ENCODE measurements around the gene ZBP1.

Gene ZBP1

DNA sequence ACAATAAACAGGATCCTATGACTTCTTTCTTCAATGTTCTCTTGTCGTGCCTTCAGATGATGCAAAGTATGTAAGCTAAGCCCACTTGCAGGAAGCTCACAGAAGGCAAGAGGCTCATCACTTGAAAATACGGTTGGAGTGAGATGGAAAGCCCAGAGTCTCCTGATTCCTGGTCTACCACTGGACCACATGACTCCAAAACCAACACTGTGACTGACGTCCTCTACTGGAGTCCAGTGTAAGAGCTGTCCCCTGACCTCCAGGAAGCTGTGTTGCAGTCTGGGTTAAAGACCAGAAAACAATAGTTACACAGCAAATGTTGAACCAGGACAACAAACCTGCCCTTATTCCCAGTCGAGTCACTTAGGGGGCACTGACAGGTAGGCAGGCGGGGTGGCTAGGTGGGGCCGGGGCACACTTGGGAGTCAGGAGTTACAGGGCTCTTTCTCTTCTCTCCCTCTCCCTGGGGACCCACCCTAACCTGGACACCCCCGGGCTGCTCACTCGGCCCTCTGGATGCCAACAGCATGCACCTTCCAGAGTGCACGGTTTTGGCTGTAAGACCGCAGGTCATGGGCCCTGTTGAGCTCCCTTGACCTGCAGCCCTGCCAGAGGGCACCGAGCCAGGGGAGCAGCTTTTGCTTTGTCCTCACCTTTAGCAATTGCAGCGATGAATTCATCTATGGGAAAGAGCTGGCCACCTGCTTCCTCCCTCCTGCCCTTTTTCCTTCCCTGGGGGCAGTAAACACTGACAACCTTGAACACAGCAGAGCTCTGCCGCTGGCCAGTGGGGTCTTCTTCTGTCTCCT is 51.9 kb downstream of the ZBP1 start:
- no peak for DNase-seq

DNA sequence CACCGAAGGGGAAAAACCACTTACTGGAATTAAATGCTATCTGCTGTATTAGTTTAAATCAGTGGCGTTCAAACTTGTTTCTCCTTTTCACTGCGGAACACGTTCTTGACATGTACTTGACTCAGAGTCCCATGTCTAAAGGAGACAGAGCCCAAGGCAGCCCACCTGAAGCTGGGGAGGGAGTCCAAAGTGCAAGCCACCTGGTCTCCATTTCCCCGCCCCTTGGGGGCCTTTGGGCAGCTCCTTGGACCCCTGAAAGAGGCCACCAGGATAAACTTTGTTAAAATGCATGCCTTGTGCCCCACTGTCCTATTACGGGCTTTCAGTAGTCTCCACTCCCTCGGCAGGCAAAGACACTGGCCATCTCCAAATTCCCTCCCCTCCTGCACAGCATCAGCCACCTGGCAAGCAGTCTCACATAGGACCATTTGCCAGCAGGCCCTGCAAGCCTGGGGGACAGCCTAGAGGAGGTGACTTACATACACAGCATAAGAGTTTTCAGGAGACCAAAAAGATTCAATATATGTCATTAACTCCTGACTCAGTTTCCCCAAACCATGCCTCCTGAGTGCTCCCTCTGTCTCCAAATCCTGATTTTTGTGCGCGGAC is 52.7 kb downstream of the ZBP1 start:
- DNase-seq = no peak

DNA sequence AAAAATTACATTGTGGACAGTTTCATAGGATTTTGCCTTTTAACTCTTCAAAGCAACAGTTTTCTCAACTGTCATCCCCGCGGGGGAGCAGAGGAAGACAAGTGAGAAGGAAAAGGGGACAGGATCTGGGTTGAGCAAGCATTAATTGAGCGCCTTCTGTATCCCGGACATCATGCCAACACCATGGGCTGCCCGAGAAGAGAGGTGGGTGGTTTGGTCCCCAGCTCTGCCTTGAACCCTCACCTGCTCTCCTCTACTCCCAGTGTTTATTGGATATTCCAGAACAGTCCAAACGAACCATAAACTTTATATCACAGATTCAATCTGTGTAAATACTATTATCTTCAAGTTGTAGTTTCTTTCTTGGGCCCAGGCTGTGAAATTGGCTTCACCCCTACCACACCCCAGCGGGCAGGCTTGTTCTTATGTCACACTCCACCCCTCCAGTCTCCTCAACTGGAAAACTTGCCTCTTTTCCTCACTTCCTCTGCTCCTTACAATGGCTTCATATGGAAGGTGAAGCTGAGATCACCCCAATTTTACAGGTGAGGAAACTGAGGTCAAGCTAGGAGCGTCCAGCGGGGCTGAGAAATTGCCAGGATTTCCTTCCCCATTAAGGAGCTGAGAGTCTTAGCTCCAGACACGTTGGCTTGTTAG is 53.3 kb downstream of the ZBP1 start:
- no peak for DNase-seq

GRCh38 chr20:57566399-57566798 is 53.8 kb downstream of the ZBP1 start:
- no peak for DNase-seq

DNA sequence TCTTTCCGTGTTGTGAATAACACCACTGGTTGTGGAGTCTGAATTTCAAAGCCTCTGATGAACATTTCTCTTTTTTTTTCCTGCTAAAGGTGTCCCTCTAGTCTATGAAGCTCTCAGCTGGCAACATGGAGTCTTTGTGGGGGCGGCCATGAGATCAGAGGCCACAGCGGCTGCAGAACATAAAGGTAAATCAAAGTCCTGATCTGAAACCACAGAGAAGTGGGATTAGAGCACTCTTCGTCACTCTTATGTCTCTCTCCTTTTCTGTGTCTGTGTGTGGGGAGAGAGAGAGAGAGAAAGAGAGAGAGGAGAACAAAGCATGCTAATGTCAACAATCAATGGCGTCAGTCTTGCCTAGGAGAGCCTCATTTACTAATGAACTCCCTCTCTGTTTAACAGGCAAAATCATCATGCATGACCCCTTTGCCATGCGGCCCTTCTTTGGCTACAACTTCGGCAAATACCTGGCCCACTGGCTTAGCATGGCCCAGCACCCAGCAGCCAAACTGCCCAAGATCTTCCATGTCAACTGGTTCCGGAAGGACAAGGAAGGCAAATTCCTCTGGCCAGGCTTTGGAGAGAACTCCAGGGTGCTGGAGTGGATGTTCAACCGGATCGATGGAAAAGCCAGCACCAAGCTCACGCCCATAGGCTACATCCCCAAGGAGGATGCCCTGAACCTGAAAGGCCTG is 55.1 kb downstream of the ZBP1 start:
- no peak for DNase-seq

GRCh38 chr20:57564180-57564802 is 55.9 kb downstream of the ZBP1 start:
- DNase-seq = no peak

- no peak for DNase-seq
These were observed 56.7 kb downstream of the ZBP1 start for GRCh38 chr20:57563522-57563921.

GRCh38 chr20:57562541-57563465 is 57.4 kb downstream of the ZBP1 start:
- DNase-seq = no peak

GRCh38 chr20:57561356-57562279 is 58.6 kb downstream of the ZBP1 start:
- no peak for DNase-seq

DNA sequence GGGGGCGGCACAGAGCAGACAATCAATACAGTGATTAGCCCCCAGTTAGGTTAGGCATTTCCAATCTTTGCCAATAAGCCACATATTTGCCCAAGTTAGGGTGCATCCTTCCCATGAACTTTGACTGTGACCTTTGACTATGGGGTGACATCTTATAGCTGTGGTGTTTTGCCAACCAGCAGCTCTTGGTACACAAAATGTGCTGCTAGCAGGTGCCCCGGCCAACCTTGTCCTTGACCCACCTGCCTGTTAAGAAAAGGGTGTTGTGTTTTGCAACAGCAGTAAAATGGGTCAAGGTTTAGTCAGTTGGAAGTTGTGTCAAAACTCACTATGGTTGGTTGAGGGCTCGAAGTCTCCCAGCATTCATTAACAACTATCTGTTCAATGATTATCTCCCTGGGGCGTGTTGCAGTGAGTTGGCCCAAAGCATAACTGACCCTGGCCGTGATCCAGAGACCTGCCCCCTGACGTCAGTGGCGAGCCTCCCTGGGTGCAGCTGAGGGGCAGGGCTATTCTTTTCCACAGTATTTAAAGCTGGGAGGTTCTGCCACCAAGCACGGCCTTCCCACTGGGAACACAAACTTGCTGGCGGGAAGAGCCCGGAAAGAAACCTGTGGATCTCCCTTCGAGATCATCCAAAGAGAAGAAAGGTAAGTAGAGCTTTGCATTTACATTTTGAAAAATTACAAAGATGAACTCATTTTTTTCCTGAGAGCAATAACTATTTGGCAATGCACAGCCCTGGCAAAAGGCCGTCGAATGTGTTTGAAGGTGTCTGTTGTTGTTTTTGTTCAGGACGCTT is 59.5 kb downstream of the ZBP1 start, which contains the start of gene PCK1:
Gene PCK1, plus strand, starts transcription at position 557 of the 802 bp plus-strand sequence. CDS start 302 bp downstream, outside the sequence.
- no peak for DNase-seq

DNA sequence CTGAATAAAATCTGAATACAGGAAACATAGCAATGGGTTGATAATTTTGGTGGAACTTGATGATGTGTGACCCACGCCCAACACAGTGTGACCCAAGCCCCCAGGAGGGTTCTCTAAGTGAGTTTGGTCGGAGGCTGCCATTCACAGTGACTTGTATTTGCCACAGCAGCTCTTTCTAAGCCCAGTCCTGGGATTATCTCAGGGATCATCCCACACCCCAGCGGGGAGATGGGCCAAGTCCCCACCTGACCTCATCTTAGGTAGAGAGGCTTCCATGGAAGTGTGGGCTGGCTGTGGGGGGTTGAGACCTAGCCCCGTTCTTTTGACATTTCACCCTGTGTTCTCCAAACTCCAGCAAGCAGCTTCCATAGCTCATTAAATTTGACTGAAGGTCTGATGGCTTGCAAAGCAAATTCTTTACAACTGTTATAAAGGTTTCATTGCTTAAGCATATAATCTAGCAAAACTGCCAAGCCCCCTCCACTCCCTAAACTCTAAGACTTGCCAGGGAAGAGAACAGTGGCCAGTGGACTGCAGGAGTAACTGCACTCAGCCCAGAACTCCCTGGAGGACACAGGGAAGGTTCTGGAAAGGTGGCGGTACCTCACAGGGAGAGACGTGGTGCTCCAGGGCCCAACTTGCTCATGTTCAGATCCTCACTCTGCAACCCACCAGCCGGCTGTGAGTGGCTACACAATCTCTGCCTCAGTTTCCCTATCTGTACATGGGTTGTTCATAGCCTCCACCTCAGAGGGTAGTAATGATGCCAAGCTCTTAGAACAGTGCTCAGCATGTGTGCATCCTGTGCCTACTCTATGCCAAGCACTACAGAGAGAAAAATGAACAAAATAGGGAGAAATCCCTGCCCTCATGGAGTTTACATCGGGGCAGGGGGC is 60.3 kb downstream of the ZBP1 start:
- DNase-seq = no peak

GRCh38 chr20:57559289-57559634 is 61.0 kb downstream of the ZBP1 start:
- no peak for DNase-seq

DNA sequence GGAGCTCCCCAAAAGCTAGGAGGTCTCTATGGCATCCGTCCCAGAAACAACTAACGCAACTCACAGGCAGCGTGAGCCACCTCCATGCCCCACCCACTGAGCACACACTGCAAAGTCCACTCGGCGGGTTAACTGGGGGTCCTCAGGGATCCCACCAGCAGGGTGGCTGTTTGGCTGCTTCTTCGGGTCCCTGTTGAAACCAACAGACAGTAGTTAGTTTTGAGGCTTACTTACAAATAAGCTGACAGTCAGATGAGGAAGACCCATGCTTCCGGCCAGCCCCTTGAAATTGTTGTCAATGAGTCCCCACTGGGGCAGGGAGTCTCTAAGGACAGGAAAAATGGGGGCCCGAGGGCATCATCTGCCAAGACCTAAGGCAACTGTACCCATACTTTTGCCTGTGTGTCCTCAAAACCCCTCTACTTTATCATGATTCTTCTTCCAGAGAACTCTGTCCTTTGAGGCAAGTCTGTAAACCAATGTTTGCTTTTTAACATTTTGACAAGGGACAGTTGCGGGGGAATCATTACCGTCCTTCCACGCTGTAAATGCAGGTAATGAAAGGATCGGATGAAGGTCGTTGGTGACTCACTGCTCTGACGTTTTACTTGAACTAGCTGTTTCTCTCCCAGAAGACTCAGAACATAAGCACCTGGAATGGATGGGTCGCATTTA is 61.5 kb downstream of the ZBP1 start:
- no peak for DNase-seq

DNA sequence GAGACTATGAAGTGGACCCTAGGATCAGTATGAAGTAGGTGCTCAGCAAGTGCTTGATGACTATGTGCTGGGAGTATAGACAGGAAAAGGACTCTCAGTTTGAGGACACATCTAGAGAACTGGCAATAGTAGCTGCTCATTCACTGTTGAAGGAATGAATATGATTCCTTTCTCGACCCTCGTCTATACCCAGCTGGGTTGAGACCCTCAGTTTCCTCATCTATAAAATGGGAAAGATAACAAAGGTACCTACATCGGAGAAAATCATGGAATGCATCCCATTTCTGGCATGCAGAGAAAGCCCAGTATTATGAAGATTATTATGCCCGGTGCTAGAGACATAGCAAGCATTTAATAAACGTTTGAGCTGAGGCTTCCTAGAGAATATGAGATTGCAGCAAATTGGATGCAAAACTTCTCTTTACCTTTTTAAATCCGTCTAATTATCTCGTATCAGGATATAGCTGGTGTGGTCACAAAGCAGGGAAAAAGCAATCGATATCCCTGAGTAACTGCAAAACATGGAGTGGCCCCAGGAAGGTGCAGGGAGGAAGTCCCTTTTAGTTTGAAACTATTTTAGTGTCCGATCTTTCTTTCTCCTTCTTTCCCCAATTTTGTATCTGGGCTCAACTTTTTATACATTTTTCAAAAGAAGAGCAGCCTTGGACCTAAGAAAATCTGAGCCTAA is 62.2 kb downstream of the ZBP1 start:
- DNase-seq = no peak

DNA sequence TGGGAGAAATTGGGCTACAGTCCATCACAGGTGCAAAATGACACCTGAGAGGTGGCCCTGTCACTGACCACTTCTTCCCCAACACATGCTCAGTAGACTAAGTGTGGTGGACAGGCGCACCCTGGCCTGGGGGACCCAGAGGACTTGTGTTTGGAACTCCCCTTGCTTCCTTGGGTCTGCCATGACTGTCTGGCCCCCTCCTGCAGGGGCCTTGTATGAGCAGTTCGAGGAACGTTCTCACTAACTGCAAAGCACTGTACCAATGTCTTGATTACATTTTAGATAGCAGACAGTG is 63.3 kb downstream of the ZBP1 start:
- DNase-seq = no peak

GRCh38 chr20:57555457-57556184 is 64.6 kb downstream of the ZBP1 start:
- DNase-seq = no peak

All from NCI-H1417 treated with DMSO at 0.1 percent for 48 hours (cell line).